ENCODE data around the gene FLT1.

The FLT1 gene

DNA sequence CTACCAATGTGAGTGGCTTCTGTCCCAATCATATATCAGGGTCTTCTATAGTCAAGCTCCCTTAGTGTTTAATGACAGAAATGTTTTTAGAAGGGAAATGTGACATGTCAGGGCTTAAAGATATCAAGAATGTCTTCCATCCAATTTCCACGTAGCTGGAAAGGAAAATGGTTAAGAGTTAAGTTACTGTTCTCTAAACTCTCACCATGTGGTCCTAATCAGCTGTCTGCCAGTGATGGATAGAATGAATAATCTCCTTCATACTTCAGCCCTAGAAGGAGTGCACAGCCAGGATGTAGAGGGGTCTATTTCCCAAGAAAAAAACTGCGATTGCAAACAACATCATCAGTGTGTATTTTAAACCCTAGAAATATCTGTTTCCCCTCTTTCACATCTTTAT is 36.3 kb downstream of the FLT1 start:
- no peak for DNase-seq

DNA sequence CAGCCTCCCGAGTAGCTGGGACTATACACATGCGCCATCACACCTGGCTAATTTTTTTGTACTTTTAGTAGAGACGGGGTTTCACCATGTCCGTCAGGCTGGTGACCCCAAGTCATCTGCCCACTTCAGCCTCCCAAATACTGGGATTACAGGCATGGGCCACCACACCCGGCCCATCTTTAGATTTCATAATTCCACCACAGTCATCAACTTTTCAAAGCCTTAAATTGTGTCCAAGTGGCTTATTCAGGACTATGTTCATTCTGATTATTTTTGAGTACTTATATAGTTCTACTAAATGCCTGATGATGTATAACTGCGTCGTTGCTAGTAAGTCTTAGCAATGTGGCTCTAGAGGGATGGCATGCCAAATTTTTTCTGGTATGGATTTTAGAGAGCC is 36.9 kb downstream of the FLT1 start:
- no peak for DNase-seq

DNA sequence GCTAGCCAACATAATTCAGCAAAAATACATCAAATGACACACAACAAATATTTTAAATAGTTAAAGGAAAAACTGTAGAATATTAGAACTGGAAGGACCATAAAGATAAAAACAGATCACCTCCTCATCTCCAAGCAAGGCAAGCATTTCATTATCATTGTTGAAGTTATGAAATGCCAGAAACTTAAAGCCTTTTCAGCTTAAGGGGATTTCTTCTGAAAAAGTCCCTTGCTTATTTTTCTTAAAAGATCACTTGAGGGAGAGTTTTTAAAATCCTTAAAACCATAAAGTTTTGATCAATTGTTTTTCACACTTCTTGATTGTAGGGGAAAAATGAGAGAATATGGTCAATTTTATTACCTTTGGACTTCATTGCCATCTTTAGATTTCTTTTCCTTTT is 37.4 kb downstream of the FLT1 start:
- no peak for DNase-seq

DNA sequence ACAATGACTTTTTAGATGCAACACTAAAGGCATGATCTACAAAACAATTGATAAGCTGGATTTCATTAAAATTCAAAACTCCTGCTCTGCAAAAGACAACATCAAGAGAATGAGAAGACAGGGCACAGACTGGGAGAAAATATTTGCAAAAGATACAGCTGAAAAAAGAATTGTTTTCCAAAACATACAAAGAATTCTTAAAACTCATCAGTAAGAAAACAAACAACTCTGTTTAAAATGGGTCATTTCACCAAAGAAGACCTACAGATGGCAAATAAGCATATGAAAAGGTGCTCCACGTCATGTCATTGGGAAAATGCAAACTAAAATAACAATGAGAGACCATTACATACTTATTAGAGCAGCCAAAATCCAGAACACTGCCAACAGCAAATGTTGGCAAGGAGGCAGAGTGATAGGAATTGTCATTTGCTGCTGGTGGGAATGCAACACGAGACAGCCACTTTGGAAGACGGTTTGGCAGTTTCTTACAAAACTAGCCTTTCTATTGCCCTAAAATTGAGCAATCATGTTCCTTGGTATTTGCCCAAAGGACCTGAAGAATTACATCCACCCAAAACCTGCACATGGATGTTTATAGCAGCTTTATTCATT is 39.2 kb downstream of the FLT1 start:
- no peak for DNase-seq

DNA sequence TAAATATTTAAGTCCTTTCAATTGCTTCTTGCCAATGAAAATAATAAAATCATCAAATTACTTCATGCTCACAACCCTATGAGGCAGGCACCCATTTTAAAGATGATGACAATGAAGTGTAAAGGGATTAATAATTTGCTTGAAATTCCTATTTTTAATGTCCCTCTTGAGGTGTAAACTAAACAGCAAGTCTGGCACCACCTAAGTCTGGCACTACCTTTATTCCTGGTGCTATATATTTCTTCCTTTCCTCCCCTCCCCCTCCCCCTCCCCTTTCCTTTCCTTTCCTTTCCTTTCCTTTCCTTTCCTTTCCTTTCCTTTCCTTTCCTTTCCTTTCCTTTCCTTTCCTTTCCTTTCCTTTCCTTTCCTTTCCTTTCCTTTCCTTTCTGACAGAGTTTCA is 42.2 kb downstream of the FLT1 start:
- DNase-seq, result no peak

DNA sequence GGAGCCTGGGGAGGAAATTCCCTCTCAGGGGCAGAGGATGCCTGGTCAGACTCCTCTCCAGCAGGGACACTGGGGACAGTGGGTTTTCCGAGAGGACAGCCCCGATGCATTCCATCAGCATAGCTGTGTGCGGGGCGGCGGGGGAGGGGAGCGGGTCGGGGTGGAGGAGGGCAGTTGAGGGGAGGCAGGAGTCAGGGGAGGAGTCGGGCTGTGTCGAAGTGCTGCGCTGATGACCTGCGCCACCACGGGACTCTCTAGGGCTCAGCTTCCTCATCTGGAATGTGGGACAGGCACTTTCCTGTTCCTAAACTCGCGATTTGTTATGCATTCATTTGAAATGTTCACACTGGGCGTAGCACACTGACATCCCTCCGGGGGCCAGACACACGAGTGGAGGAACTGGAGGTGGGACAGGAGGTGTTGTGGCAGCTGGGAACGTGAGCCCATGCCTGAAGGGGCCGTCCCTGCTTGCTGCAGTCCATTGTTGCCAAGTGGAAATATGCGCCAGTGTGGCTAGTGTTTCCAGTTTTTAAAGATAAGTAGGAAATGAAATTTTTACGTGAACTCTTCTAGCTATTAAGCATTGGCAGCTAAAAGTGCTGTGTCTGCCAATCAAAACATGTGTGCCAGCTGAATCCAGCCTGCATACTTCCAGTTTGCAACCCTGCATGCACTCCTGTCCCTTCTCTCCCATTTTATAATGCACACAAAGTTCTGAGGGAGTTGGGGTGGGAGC is 43.3 kb downstream of the FLT1 start:
- DNase-seq, result no peak

DNA sequence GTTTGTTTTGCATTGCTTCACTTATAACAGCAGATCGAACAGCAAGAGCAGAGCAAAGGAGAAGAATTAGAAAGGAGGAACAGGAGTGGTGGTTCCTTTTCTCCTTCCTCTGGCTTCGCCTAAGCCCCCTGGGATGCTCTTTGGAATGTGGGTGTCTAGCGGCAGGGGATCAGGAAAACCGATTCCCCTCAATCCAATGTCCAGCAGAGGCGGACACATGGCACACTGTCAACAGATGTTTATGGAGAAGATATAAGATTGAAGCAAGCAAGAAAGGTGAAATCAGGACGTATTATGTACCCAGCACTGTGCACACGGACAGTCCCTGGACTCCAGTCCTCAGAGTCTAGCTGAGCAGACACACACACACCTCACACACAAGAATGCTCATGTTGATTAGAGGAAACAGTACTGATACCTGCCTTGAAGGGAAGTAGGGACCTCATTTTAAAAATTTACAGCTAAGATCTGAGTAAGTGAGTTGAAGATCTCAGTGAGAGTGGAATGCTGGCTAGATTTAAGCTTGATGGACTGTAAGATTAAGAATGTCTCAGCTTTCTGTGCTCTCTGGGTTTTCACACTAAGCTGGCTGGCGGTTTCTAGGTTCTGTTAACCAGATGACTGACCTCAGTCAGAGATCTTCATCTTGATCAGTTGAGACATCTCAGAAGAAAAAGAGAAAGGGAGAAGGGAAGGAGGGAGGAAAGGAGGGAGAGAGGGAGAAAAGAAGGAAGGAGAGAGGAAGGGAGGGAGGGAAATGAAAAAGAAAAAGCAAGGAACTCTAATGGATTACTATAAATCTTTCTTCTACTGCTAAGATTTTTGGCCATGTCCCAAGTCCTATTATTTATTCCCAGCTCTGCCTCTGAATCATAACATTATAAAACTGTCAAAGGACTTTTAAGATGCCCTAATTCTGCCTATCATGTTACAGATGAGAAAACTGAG is 44.8 kb downstream of the FLT1 start:
- DNase-seq, result no peak

DNA sequence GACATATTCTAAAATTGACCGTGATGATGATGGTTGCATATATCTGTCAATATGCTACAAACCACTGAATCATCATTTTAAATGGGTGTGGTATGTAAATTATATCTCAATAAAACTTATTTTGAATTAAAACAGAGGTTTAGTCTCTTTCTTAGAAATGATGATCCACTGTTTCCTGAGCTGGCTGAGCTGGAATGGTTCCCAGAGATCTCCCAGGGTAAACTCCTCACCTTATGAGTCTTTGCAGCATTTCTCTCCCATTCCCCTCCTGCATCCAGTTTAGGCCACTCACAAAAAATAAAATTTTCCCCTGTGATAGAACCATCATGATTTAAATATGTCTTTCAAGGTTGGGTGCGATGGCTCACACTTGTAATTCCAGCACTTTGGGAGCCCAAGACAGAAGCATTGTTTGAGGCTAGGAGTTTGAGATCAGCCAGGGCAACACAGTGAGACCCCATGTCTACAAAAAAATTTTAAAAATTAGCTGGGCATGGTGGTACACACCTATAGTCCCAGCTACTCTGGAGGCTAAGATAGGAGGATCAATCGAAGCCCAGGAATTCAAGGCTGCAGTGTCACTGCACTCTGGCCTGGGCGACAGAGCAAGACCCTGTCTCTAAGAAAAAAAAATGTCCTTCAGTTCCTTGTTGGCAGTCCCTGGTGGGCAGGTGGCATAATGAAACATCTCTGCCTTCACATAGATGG is 46.1 kb downstream of the FLT1 start:
- DNase-seq, result no peak

DNA sequence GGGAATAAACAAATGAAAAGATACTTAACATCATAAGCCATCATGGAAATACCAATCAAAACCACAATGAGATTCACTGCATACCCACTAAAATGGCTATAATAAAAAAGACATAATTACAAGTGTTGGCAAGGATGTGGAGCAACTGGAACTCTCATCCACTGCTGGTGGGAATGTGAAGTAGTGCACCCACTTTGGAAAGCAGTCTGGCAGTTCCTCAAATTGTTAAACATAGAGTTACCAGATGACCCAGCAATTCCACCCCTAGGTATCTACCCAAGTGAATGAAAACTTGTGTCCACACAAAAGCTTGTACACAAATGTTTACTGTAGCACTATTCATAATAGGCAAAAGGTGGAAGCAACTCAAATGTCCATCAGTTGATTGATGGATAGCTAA is 46.9 kb downstream of the FLT1 start:
- no peak for DNase-seq

DNA sequence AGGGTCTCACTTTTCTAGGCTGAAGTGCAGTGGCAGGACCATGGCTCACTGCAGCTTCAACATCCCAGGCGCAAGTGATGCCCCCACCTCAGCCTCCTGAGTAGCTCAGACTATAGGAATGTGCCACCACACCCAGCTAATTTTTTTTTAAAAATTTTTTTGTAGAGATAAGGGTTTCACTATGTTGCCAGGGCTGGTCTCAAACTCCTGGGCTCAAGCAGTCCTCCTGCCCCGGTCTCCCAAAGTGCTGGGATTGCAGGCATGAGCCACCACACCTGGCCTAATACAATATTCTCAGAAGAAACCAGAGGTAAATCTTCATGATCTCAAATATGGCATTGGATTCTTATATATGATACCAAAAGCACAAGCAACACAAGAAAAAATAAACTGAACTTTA is 47.7 kb downstream of the FLT1 start:
- no peak for DNase-seq

DNA sequence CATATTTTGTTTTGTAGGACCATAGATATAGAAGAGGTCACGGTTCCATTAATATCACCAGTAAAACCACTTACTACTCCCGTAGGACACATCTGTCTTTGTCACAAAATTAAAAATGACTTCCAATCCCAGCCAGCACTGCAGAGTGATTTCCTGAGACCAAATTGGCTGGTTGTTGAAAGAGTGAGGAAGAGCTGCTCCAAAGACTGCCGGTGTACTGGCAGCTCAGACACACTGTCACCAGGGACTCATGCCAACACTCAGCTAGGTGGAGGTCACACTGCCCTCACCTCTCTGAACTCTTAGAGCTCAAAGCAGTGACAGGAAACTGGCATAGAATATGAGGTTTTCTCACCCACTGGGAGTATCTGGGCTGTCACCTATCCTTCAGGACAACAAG is 52.1 kb downstream of the FLT1 start:
- no peak for DNase-seq

DNA sequence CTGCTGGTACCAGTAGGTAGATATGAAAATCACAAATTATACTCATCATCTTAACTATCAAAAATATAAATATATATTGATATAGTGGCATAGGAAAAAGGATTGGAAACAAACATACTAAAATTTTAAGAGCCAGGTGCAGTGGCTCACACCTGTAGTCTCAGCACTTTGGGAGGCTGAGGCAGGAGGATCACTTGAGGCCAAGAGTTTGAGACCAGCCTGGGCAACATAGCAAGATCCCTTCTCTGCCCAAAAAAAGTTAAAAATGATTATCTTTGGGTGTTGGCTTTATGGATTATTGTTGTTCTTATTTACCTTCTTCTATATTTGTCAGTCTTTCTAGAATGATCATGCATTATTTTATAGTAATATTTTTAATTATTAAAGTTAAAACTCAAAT is 53.4 kb downstream of the FLT1 start:
- no peak for DNase-seq

DNA sequence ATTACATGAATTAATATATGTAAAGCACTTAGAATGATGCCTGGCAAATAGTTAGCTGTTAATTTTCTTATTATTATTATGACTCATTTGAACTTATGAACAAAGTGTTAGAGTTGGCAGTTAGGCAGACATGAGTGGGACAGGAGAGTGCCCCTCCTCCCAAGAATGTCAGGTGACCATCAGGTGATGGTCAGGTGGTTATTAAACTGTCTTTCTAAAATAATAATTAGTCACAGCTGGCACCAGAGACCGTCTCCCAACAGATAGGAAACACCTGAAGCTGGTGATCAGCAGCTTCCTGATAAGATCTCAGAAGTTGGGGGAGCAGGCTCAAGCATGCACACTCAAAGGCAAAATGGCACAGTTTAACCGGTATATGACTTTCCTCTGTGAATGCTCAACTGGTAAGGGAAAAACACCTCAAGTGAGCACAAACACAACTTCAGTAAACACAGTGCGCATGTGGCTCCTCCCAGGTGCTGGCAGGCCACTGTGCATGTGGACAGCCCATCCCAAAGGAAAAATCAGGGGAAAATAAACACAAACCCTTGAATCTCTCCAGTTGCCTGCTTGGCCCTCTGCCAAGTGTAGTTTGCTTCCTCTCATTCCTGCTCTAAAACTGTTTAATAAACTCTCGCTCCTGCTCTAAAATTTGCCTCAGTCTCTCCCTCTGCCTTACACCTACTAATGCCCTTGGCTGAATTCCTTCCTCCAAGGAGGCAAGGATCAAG is 54.0 kb downstream of the FLT1 start:
- DNase-seq, result no peak

DNA sequence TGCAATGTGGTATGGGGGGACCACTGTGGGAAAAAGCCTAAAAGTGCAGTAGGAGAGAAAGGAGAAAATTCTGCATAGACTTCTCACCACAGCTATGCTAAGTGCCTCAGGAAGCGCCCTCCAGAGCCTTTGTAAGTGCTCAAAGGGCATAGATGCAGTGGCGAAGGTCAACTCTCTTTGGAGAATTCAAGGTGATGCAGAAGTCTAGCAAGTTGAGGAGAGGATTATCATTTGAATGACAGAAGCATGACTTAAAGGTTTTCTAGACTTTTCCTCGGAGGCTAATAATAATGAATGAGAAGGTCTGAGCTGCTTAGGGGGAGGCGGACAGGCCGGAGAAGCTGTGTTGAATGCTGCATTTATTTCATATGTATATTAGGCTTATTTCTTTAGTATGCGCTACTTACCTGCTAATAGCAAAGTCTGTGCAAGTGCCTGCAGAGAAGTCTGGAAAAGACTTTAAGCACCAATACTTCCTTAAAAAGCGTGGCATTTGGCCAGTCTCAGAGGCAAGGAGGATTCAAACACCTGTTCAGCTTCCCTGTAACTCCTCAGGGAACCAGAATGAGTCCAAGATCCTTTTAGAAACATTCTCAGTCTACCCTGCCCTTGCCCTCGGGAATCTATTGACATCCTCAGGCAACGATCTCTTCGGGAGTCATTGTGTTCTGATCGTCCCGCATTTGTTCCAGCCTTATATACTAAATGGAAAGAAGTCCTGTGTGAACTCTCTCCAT is 56.2 kb downstream of the FLT1 start:
- DNase-seq, result no peak

DNA sequence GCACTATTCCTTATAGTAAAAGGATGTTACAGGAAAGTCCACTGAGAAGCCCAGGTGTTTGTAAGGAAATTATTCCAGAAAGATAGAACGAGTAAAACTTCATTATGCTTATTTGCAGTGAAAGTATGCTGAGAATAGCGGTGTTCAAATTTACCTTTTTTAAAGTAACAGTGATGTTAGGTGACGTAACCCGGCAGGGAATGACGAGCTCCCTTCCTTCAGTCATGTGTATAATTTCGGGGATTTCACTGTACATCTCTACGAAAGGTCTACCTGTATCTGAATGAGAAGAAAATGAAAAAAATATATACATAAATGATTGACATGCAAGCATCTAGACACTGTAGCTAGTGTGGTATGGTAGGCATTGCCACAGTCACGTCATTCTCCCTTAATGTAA is 56.9 kb downstream of the FLT1 start:
- DNase-seq, result no peak

DNA sequence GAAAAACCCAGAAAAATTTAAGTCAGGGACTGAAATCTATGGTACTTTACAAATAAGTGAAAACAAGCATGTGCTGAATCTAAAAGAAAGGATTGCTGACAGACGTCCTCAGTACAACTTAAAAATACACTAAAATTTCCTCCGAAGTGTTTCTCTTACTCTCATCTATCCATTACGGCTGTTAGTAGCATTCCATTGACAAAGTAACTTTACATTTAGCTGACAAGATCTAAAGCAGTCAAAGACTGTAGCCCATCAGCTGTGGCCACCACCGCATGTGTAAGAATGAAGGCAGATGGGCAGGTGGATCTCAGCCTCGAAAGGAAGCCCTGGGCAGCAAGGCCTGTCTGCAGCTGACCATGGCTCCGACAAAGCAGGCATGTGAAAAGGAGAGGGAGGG is 59.0 kb downstream of the FLT1 start:
- no peak for DNase-seq

DNA sequence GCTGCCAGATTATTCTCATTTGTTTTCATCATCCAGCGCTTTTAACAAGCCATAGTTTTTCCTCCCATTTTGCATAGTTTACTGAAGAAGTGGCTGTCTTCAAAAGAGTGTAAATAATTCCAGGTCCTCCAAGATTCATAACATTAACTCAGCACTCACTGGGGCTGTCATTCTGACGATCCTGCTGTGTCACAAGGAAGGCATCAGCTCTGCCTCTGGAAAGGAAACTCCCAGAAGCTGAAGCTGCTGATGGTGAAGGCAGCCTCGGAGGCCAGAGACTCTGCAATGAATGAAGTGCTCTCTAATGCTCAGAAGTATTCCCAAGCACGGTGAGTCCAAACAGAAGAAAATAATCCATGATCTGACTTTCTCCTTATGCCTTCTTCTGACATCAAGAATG is 60.0 kb downstream of the FLT1 start:
- no peak for DNase-seq

DNA sequence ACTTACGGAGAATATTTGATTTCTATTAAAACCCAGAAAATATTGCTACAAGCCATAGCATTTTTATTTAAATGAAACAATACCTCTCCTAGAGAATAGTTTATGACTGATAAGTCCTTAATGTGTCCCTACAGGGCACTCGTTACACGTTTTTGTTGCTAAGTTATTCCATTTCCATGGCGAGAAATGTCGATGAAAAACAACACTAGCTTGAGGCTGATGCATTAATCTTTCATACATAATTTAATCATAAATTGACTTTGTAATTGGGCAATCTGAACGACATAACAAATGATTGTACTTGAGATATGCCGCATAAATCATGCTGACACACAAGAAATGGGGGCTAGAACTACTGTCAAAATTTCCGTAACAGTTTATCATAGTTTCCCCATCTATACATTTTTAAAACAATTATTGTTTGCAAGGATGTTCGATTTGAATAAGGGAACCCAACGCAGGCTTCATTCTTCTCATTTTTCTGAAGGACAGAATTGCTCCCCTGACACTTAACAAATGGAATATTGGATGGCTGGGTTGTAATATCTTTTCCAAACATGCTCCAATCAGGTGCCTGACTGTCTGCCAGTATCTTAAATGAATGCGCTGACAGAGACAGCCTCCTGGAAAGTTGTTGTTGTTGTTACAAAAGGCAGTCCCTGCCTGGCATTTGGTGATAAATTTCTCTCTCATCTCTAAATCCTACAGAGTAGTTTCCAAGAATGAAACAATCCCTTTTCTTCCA is 61.9 kb downstream of the FLT1 start:
- DNase-seq, result no peak

DNA sequence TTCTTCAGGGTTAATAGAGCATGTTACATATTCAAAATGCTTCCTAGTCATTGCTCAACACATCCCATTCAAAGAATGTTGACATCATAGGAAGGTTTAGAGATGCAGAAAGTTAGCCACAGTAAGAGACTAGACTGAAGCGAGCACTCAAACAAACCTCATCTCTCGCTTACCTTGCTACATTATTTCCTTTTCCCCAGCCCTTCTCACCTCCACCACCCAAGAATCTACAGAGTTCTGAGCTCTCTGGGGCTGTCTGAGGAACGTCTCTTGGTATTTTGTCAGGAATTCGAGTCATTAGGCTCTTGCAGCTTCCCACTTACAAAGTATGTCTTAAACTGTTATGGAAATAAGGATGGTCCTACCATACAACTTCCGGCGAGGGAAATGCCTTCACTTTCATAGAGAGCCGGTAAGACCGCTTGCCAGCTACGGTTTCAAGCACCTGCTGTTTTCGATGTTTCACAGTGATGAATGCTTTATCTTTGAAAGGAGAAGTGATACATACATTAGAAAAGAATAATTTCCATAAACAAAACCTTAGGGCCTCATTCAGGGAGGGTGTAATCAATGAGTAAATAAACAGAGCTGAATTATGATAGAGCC is 65.1 kb downstream of the FLT1 start:
- DNase-seq, result peak in 1 of 4 experiments; percentile 35

DNA sequence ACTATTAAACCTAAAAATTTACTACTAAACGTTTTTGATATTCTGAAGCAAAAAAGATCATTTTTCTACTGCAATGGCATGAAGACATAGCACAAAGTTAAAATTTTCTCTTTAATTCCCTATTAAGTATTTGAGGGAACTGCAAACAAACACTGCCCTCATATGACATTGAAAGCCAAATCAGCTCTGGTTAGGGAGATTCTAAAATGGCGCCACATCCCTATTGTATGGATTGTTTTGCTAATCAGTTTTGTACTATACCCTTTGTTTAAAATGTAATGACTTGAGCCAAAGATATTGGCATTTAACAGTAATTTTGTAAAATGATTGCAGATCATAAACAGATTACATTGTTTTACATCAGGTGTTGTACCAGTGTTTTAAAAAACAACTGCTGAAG is 65.8 kb downstream of the FLT1 start:
- no peak for DNase-seq

All from suppressor macrophage (primary cell).